HEK293 (cell line): ENCODE results near the gene PTPRN2.

Experiments used
- CTCF ChIA-PET: fragments of 350-600 bp; formaldehyde crosslinking; extraction: SDS; loops from one replicate; lab custom pipeline; 2021; ENCODE audit warnings: antibody characterized with exemption; lab: Yijun Ruan, JAX
- POLR2A ChIA-PET: fragments of 300-600 bp; formaldehyde crosslinking; extraction: SDS; loops from one replicate; lab custom pipeline; 2020; ENCODE audit warnings: antibody characterized with exemption, inconsistent platforms; lab: Yijun Ruan, JAX
- H3K27ac ChIP-seq: fragments of 200-500 bp; sonication (Bioruptor generic); 2 replicates; pipeline ENCODE4 v1.5.1; 2014; ENCODE audit warnings: low read depth, low read length, control low read depth, inconsistent platforms; ENCODE audit errors: extremely low read depth
- H3K36me3 ChIP-seq, 2 experiments: fragments of 200-500 bp in 1 of 2; sonication (Bioruptor generic) in 1 of 2; 1 replicate in 1 of 2; 2 replicates in 1 of 2; pipeline ENCODE4 v1.5.1; 2014 to 2017; ENCODE audit warnings: inconsistent platforms in 2 of 2, low read length in 2 of 2; ENCODE audit not compliant: control insufficient read depth in 2 of 2, insufficient read depth in 1 of 2
- H3K4me1 ChIP-seq: fragments of 200-500 bp; sonication (Bioruptor generic); 2 replicates; pipeline ENCODE4 v1.5.1; 2014; ENCODE audit warnings: mild to moderate bottlenecking, low read length, inconsistent platforms; ENCODE audit not compliant: control insufficient read depth, insufficient read depth
- H3K4me3 ChIP-seq: 2 replicates; pipeline ENCODE4 v1.5.1; 2011; ENCODE audit warnings: low read depth, mild to moderate bottlenecking, control low read depth, low read length, moderate library complexity
- H3K9me3 ChIP-seq: fragments of 200-500 bp; sonication (Bioruptor generic); 2 replicates; pipeline ENCODE4 v1.5.1; 2014; ENCODE audit warnings: low read depth, low read length, inconsistent platforms; ENCODE audit not compliant: control insufficient read depth, insufficient read depth
- ATF2 ChIP-seq: fragments of 450-650 bp; formaldehyde crosslinking; IDR thresholded peaks from 2 replicates; pipeline ENCODE4 v1.5.1; 2016; ENCODE audit warnings: missing biosample characterization, missing genetic modification characterization, low read depth
- BCL11A ChIP-seq: fragments of 450-650 bp; formaldehyde crosslinking; IDR thresholded peaks from 2 replicates; pipeline ENCODE4 v1.5.1; 2016; ENCODE audit warnings: low read depth, missing biosample characterization, missing genetic modification characterization
- BCL11B ChIP-seq: fragments of 450-650 bp; formaldehyde crosslinking; IDR thresholded peaks from 2 replicates; pipeline ENCODE4 v1.5.1; 2016; ENCODE audit warnings: low read depth, missing biosample characterization, missing genetic modification characterization
- IKZF3 ChIP-seq: fragments of 450-650 bp; IDR thresholded peaks from 2 replicates; pipeline ENCODE4 v1.5.0; 2018; ENCODE audit warnings: missing biosample characterization, mild to moderate bottlenecking, missing genetic modification characterization, moderate library complexity
- REPIN1 ChIP-seq: fragments of 450-650 bp; formaldehyde crosslinking; IDR thresholded peaks from 2 replicates; pipeline ENCODE4 v1.5.1; 2017; ENCODE audit warnings: missing biosample characterization, missing genetic modification characterization, low read depth
- REST ChIP-seq: fragments of 450-650 bp; formaldehyde crosslinking; IDR thresholded peaks from 2 replicates; pipeline ENCODE4 v1.5.1; 2016; ENCODE audit warnings: missing biosample characterization, missing genetic modification characterization
- SALL2 ChIP-seq: fragments of 450-650 bp; formaldehyde crosslinking; IDR thresholded peaks from 2 replicates; pipeline ENCODE4 v1.5.0; 2017; ENCODE audit warnings: missing biosample characterization, mild to moderate bottlenecking, missing genetic modification characterization, borderline replicate concordance
- ZBTB21 ChIP-seq: fragments of 450-650 bp; formaldehyde crosslinking; IDR thresholded peaks from 2 replicates; pipeline ENCODE4 v1.5.1; 2017; ENCODE audit warnings: missing biosample characterization, missing genetic modification characterization
- ZNF24 ChIP-seq: fragments of 450-650 bp; formaldehyde crosslinking; IDR thresholded peaks from 2 replicates; pipeline ENCODE4 v1.5.1; 2016; ENCODE audit warnings: missing biosample characterization, missing genetic modification characterization
- ZNF324 ChIP-seq: fragments of 450-650 bp; formaldehyde crosslinking; IDR thresholded peaks from 2 replicates; pipeline ENCODE4 v1.5.1; 2016; ENCODE audit warnings: missing biosample characterization, missing genetic modification characterization
- ZNF426 ChIP-seq: fragments of 450-650 bp; formaldehyde crosslinking; IDR thresholded peaks from 2 replicates; pipeline ENCODE4 v1.5.1; 2017; ENCODE audit warnings: missing biosample characterization, missing genetic modification characterization, mild to moderate bottlenecking, inconsistent platforms, moderate library complexity
- ZNF473 ChIP-seq: fragments of 450-650 bp; formaldehyde crosslinking; IDR thresholded peaks from 2 replicates; pipeline ENCODE4 v1.5.1; 2017; ENCODE audit warnings: missing biosample characterization, missing genetic modification characterization
- ZNF521 ChIP-seq: fragments of 450-650 bp; formaldehyde crosslinking; IDR thresholded peaks from 2 replicates; pipeline ENCODE4 v1.5.1; 2017; ENCODE audit warnings: missing biosample characterization, mild to moderate bottlenecking, missing genetic modification characterization
- ZNF549 ChIP-seq: fragments of 450-650 bp; IDR thresholded peaks from 2 replicates; pipeline ENCODE4 v1.5.1; 2018; ENCODE audit warnings: missing biosample characterization, missing genetic modification characterization, mild to moderate bottlenecking, inconsistent platforms, moderate library complexity
- ZNF670 ChIP-seq: fragments of 450-650 bp; formaldehyde crosslinking; IDR thresholded peaks from 2 replicates; pipeline ENCODE4 v1.5.1; 2016; ENCODE audit warnings: missing biosample characterization, missing genetic modification characterization, low read depth
- TF ChIP-seq, protein P1 (sequence below): fragments of 450-650 bp; formaldehyde crosslinking; IDR thresholded peaks from 2 replicates; pipeline ENCODE4 v1.5.1; 2016; ENCODE audit warnings: missing biosample characterization, missing genetic modification characterization, low read depth
- TF ChIP-seq, protein P2 (sequence below): fragments of 450-650 bp; formaldehyde crosslinking; IDR thresholded peaks from 2 replicates; pipeline ENCODE4 v1.5.1; 2017; ENCODE audit warnings: missing biosample characterization, missing genetic modification characterization
- TF ChIP-seq, protein P3 (sequence below): fragments of 450-650 bp; formaldehyde crosslinking; IDR thresholded peaks from 2 replicates; pipeline ENCODE4 v1.5.1; 2016; ENCODE audit warnings: missing biosample characterization, missing genetic modification characterization
- TF ChIP-seq, protein P4 (sequence below): fragments of 450-650 bp; formaldehyde crosslinking; IDR thresholded peaks from 2 replicates; pipeline ENCODE4 v1.5.1; 2016; ENCODE audit warnings: missing biosample characterization, missing genetic modification characterization

The PTPRN2 gene

GRCh38 chr7:157775021-157775559 is 812.5 kb downstream of the PTPRN2 start (continued):
- TF ChIP-seq, protein P1, sequence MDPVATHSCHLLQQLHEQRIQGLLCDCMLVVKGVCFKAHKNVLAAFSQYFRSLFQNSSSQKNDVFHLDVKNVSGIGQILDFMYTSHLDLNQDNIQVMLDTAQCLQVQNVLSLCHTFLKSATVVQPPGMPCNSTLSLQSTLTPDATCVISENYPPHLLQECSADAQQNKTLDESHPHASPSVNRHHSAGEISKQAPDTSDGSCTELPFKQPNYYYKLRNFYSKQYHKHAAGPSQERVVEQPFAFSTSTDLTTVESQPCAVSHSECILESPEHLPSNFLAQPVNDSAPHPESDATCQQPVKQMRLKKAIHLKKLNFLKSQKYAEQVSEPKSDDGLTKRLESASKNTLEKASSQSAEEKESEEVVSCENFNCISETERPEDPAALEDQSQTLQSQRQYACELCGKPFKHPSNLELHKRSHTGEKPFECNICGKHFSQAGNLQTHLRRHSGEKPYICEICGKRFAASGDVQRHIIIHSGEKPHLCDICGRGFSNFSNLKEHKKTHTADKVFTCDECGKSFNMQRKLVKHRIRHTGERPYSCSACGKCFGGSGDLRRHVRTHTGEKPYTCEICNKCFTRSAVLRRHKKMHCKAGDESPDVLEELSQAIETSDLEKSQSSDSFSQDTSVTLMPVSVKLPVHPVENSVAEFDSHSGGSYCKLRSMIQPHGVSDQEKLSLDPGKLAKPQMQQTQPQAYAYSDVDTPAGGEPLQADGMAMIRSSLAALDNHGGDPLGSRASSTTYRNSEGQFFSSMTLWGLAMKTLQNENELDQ (tag by site-specific recombination) = no peak
- TF ChIP-seq ZNF473 = no peak
- no peak for TF ChIP-seq BCL11B (tag by site-specific recombination)
- TF ChIP-seq, protein P2, sequence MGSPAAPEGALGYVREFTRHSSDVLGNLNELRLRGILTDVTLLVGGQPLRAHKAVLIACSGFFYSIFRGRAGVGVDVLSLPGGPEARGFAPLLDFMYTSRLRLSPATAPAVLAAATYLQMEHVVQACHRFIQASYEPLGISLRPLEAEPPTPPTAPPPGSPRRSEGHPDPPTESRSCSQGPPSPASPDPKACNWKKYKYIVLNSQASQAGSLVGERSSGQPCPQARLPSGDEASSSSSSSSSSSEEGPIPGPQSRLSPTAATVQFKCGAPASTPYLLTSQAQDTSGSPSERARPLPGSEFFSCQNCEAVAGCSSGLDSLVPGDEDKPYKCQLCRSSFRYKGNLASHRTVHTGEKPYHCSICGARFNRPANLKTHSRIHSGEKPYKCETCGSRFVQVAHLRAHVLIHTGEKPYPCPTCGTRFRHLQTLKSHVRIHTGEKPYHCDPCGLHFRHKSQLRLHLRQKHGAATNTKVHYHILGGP (tag by site-specific recombination) = no peak
- TF ChIP-seq REPIN1 (tag by site-specific recombination) = no peak

DNA sequence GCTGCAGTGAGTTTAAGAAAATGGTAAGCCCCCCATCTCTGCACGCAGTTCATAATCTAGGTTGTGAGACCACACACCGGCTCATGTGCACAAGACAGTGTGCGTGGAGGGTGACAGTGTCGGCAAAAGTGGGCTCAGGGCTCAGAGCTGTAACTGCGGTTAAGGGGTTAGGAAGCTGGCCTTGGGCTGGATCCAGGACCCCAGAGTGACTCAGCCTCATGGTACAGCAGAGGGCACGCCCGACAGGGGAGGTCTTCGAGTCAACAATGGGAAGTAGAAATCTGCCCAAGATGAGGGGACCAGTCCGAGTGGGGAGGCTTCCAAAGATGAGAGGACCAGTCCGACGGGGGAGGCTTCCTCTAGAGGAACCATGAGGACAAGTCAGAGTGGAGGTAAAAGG is 813.1 kb downstream of the PTPRN2 start:
- ChIA-PET POLR2A (no interaction called here), CTCF (interaction anchor here (0.6 kb wide), 1 partner anchor 22 kb away, joined by 4 read pairs; no protein-coding TSS in a partner anchor)
- no peaks in the 10 kb centered on the region for H3K9me3 ChIP-seq

More for the DNA sequence above, 813.1 kb downstream of the PTPRN2 start:
- Histone ChIP-seq H3K27ac (no peak overlapping the region), H3K36me3 (no peaks in the 10 kb centered on the region), H3K4me1 (no peaks in the 10 kb centered on the region), H3K4me3 (no peak overlapping the region)
- TF ChIP-seq ZNF473 (no peak), ZNF549 (no peak), ZNF24 (tag by site-specific recombination) (no peak), ATF2 (tag by site-specific recombination) (no peak), REST (tag by site-specific recombination) (no peak), IKZF3 (tag by site-specific recombination) (no peak), ZNF521 (tag by site-specific recombination) (no peak), ZNF324 (no peak), ZNF670 (tag by site-specific recombination) (no peak), BCL11A (tag by site-specific recombination) (no peak), ZBTB21 (tag by site-specific recombination) (no peak), ZNF426 (tag by site-specific recombination) (no peak), SALL2 (no peak)
- TF ChIP-seq, protein P3, sequence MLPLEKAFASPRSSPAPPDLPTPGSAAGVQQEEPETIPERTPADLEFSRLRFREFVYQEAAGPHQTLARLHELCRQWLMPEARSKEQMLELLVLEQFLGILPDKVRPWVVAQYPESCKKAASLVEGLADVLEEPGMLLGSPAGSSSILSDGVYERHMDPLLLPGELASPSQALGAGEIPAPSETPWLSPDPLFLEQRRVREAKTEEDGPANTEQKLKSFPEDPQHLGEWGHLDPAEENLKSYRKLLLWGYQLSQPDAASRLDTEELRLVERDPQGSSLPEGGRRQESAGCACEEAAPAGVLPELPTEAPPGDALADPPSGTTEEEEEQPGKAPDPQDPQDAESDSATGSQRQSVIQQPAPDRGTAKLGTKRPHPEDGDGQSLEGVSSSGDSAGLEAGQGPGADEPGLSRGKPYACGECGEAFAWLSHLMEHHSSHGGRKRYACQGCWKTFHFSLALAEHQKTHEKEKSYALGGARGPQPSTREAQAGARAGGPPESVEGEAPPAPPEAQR (tag by site-specific recombination) = no peak
- TF ChIP-seq, protein P4, sequence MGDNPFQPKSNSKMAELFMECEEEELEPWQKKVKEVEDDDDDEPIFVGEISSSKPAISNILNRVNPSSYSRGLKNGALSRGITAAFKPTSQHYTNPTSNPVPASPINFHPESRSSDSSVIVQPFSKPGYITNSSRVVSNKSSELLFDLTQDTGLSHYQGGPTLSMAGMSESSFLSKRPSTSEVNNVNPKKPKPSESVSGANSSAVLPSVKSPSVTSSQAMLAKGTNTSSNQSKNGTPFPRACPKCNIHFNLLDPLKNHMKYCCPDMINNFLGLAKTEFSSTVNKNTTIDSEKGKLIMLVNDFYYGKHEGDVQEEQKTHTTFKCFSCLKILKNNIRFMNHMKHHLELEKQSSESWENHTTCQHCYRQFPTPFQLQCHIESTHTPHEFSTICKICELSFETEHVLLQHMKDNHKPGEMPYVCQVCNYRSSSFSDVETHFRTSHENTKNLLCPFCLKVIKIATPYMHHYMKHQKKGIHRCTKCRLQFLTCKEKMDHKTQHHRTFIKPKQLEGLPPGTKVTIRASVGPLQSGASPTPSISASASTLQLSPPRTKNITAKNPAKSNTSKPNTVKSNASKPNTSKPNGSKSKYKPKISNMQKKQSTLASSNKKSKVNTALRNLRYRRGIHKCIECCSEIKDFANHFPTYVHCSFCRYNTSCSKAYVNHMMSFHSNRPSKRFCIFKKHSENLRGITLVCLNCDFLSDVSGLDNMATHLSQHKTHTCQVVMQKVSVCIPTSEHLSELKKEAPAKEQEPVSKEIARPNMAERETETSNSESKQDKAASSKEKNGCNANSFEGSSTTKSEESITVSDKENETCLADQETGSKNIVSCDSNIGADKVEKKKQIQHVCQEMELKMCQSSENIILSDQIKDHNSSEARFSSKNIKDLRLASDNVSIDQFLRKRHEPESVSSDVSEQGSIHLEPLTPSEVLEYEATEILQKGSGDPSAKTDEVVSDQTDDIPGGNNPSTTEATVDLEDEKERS (tag by site-specific recombination) = no peak
